ENCODE measurements around the gene CAND2. TPM values are rescaled to one million over a fixed set of nuclear protein-coding genes. Genes with fewer than 3 reads are reported as not detected.

The CAND2 gene
- total RNA-seq, 1 experiment from 2014 or later = 8.2 TPM

DNA sequence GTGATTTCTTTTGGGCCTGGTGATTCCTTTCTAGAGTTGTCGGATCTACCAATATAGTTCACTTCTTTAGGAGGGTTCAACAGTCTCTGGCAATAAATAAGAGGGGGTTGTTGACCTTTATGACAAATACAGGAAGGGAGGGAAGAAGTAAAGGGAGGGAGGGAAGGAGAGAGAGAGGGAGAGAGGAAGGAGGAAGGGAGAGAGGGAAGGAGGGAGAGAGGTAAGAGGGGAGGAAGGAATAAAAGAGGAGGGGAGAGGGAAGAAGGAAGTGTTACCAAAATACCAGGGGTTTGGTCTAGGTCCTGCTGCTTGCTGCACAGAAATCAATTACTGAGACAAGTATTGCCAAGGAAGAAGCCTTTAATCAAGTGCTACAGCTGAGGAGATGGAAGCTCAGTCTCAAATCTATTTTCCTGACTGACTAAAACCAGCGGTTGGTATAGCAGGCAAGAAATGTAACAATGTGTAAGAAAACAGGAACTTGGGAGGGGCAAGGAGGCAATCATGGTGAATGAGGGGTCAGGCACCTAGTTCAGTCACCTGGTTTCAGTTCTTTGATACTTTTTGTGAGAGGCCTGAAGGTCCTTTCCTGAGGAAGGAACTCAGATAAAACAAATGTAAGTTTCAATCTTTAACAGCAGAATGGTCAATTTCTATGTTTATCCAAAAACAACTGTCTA lies 23.3 kb upstream of the CAND2 start:
- ChIA-PET CTCF (no interaction called here), POLR2A (ENCODE audit: low non-redundant PET) (no interaction called here)
- DNase-seq (ENCODE audit: low spot score) = no peak
- Histone ChIP-seq H3K4me1 (ENCODE audit: insufficient read depth, low read length, poor library complexity, severe bottlenecking) (no peaks in the 10 kb centered on the region), H3K4me3 (ENCODE audit: low read depth, low read length, poor library complexity, severe bottlenecking) (no peak overlapping the region), H3K27ac (ENCODE audit: low read depth, low read length, poor library complexity, severe bottlenecking) (no peak overlapping the region), H3K36me3 (ENCODE audit: insufficient read depth, low read length, poor library complexity, severe bottlenecking) (no peaks in the 10 kb centered on the region), H3K27me3 (replicated peaks; ENCODE audit: insufficient read depth, low read depth, low read length, poor library complexity) (no peaks in the 10 kb centered on the region), H3K9me3 (ENCODE audit: low read depth, low read length, poor library complexity, severe bottlenecking) (no peaks in the 10 kb centered on the region)
- no TSS peak for BruUV-seq (replicated peaks)
- no peak for TF ChIP-seq CTCF (conservative IDR thresholded peaks at IDR 0.05; ENCODE audit: low read depth, low read length)
- no peak for TF ChIP-seq EZH2 (IDR thresholded peaks at IDR 0.05; ENCODE audit: borderline replicate concordance, low read depth, low read length, poor library complexity, severe bottlenecking)
- intact Hi-C loops (cut with micrococcal nuclease; ENCODE audit: unreplicated experiment) = no loop called here

DNA sequence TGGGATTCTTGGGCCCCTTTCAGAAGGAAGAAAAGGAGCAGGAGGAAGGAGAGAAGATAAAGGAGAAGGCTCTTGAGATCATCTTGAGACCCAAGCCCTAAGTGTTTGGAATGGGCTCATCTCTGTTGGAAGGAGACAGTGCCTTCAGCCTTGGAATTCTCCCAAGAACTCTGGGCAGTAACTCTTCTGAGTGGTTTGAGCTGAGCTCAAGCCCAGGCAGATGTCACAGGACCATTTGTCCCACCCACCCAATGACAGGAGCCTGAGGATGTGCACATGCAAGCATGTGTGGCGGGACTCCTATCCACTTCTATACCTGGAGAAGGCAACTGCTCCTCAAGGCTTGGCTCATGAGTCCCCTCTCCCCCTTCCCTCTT lies 22.8 kb upstream of the CAND2 start:
- Histone ChIP-seq H3K4me1 (ENCODE audit: insufficient read depth, low read length, poor library complexity, severe bottlenecking) (no peaks in the 10 kb centered on the region), H3K9me3 (ENCODE audit: low read depth, low read length, poor library complexity, severe bottlenecking) (no peaks in the 10 kb centered on the region), H3K4me3 (ENCODE audit: low read depth, low read length, poor library complexity, severe bottlenecking) (no peak overlapping the region), H3K27me3 (replicated peaks; ENCODE audit: insufficient read depth, low read depth, low read length, poor library complexity) (no peaks in the 10 kb centered on the region), H3K36me3 (ENCODE audit: insufficient read depth, low read length, poor library complexity, severe bottlenecking) (no peaks in the 10 kb centered on the region), H3K27ac (ENCODE audit: low read depth, low read length, poor library complexity, severe bottlenecking) (no peak overlapping the region)
- no TSS peak for BruUV-seq (replicated peaks)
- ChIA-PET POLR2A (ENCODE audit: low non-redundant PET) (no interaction called here), CTCF (no interaction called here)
- intact Hi-C loops (cut with micrococcal nuclease; ENCODE audit: unreplicated experiment) = no loop called here
- TF ChIP-seq CTCF (conservative IDR thresholded peaks at IDR 0.05; ENCODE audit: low read depth, low read length) (no peak), EZH2 (IDR thresholded peaks at IDR 0.05; ENCODE audit: borderline replicate concordance, low read depth, low read length, poor library complexity, severe bottlenecking) (no peak)
- no peak for DNase-seq (ENCODE audit: low spot score)

DNA sequence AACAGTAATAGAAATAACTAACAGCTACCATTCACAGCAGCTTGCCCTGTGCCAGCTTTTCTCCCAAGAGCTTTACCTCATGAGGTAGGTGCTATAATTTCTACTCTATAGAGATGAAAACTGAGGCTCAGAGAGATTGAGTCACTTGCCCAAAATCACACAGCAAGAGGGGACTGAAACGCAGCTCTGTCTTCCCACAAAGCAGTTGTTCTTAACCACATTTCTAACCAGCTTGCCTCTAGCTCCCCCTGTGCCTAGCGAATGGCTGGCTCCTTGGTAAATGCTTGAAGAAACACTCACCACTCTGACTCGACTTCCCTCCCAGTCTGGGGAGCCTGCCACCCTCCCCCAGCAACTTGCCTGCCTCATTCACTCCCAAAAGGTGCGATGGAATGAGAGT lies 21.9 kb upstream of the CAND2 start:
- intact Hi-C loops (cut with micrococcal nuclease; ENCODE audit: unreplicated experiment) = no loop called here
- Histone ChIP-seq H3K4me3 (ENCODE audit: low read depth, low read length, poor library complexity, severe bottlenecking) (no peak overlapping the region), H3K27me3 (replicated peaks; ENCODE audit: insufficient read depth, low read depth, low read length, poor library complexity) (no peaks in the 10 kb centered on the region), H3K27ac (ENCODE audit: low read depth, low read length, poor library complexity, severe bottlenecking) (no peak overlapping the region), H3K36me3 (ENCODE audit: insufficient read depth, low read length, poor library complexity, severe bottlenecking) (no peaks in the 10 kb centered on the region), H3K4me1 (ENCODE audit: insufficient read depth, low read length, poor library complexity, severe bottlenecking) (no peaks in the 10 kb centered on the region), H3K9me3 (ENCODE audit: low read depth, low read length, poor library complexity, severe bottlenecking) (no peaks in the 10 kb centered on the region)
- TF ChIP-seq CTCF (conservative IDR thresholded peaks at IDR 0.05; ENCODE audit: low read depth, low read length) (no peak), EZH2 (IDR thresholded peaks at IDR 0.05; ENCODE audit: borderline replicate concordance, low read depth, low read length, poor library complexity, severe bottlenecking) (no peak)
- CTCF ChIA-PET = no interaction called here
- DNase-seq (ENCODE audit: low spot score) = no peak
- POLR2A ChIA-PET (ENCODE audit: low non-redundant PET) = no interaction called here
- no TSS peak for BruUV-seq (replicated peaks)
